ENCODE data around the gene TPM2. TPM values are rescaled to one million over a fixed set of nuclear protein-coding genes. Genes with fewer than 3 reads are reported as not detected.

The TPM2 gene
- total RNA-seq, 1 experiment from 2014 or later = 138 TPM

DNA sequence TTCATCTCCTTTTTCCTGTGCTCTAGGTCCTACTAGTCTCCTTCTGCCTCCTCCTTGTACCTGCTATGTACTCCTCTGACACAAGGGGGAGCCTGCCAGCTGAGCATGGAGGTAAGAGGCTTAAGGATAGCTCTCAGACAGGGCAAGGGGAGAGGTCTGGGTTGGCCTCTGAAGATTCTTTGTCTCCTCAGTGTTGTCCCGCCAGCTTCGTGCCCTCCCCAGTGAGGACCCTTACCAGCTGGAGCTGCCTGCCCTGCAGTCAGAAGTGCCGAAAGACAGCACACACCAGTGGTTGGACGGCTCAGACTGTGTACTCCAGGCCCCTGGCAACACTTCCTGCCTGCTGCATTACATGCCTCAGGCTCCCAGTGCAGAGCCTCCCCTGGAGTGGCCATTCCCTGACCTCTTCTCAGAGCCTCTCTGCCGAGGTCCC lies 46.5 kb upstream of the TPM2 start:
- Mint-ChIP-seq H3K27ac (ENCODE audit: unreplicated experiment) (no peak overlapping the region), H3K36me3 (ENCODE audit: insufficient read depth, unreplicated experiment) (peaks cover 54% of the 10 kb centered on the region), H3K27me3 (ENCODE audit: unreplicated experiment) (no peaks in the 10 kb centered on the region), H3K4me3 (ENCODE audit: low read depth, unreplicated experiment) (no peak overlapping the region), H3K4me1 (ENCODE audit: low read depth, unreplicated experiment) (no peaks in the 10 kb centered on the region), H3K9me3 (ENCODE audit: low read depth, unreplicated experiment) (no peaks in the 10 kb centered on the region)
- no TSS peak for BruUV-seq (replicated peaks)
- TF ChIP-seq, protein P1, sequence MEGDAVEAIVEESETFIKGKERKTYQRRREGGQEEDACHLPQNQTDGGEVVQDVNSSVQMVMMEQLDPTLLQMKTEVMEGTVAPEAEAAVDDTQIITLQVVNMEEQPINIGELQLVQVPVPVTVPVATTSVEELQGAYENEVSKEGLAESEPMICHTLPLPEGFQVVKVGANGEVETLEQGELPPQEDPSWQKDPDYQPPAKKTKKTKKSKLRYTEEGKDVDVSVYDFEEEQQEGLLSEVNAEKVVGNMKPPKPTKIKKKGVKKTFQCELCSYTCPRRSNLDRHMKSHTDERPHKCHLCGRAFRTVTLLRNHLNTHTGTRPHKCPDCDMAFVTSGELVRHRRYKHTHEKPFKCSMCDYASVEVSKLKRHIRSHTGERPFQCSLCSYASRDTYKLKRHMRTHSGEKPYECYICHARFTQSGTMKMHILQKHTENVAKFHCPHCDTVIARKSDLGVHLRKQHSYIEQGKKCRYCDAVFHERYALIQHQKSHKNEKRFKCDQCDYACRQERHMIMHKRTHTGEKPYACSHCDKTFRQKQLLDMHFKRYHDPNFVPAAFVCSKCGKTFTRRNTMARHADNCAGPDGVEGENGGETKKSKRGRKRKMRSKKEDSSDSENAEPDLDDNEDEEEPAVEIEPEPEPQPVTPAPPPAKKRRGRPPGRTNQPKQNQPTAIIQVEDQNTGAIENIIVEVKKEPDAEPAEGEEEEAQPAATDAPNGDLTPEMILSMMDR (IDR thresholded peaks at IDR 0.05; ENCODE audit: unreplicated experiment) = peak; percentile 56
- peak; percentile 72 for DNase-seq
- CTCF ChIA-PET = interaction anchor here (0.6 to 1.5 kb wide), 6 partner anchors 10 to 146 kb away, joined by 3 to 9 read pairs (median 4); partner anchors contain the start of gene SPAG8
- intact Hi-C loops (cut with micrococcal nuclease; ENCODE audit: unreplicated experiment) = loop anchor here (1.0 to 10.0 kb wide), 3 partner anchors 51 to 79 kb away; partner anchors contain the start of genes ARHGEF39, HINT2 and SPAG8

DNA sequence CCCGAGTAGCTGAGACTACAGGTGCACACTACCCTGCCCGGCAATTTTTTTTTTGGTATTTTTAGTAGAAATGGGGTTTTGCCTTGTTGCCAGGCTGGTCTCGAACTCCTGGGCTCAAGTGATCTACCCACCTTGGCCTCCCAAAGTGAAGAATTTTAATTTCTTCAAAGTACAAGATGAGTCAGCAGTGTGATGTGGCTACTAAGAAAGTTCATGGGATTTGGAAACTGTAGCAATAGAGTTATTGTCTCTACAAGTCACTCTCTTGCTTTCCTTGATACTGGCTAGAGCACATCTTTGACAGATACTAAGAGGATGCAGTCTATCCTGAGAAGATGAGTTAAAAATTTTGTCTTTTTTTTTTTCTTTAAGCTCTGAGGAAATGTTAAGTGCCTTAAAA lies 44.4 kb upstream of the TPM2 start:
- CTCF ChIA-PET = interaction anchor here (0.6 kb wide), 1 partner anchor 580 kb away, joined by 3 read pairs; no protein-coding TSS in a partner anchor
- Mint-ChIP-seq H3K36me3 (ENCODE audit: insufficient read depth, unreplicated experiment) (peaks cover 49% of the 10 kb centered on the region), H3K27ac (ENCODE audit: unreplicated experiment) (no peak overlapping the region), H3K4me1 (ENCODE audit: low read depth, unreplicated experiment) (no peaks in the 10 kb centered on the region), H3K9me3 (ENCODE audit: low read depth, unreplicated experiment) (no peaks in the 10 kb centered on the region), H3K27me3 (ENCODE audit: unreplicated experiment) (no peaks in the 10 kb centered on the region), H3K4me3 (ENCODE audit: low read depth, unreplicated experiment) (no peak overlapping the region)
- intact Hi-C loops (cut with micrococcal nuclease; ENCODE audit: unreplicated experiment) = loop anchor here (10.0 kb wide), 2 partner anchors 69 to 81 kb away; partner anchors contain the start of genes ARHGEF39, HINT2 and SPAG8
- DNase-seq = no peak
- TF ChIP-seq, protein P1 (IDR thresholded peaks at IDR 0.05; ENCODE audit: unreplicated experiment) = no peak
- no TSS peak for BruUV-seq (replicated peaks)

DNA sequence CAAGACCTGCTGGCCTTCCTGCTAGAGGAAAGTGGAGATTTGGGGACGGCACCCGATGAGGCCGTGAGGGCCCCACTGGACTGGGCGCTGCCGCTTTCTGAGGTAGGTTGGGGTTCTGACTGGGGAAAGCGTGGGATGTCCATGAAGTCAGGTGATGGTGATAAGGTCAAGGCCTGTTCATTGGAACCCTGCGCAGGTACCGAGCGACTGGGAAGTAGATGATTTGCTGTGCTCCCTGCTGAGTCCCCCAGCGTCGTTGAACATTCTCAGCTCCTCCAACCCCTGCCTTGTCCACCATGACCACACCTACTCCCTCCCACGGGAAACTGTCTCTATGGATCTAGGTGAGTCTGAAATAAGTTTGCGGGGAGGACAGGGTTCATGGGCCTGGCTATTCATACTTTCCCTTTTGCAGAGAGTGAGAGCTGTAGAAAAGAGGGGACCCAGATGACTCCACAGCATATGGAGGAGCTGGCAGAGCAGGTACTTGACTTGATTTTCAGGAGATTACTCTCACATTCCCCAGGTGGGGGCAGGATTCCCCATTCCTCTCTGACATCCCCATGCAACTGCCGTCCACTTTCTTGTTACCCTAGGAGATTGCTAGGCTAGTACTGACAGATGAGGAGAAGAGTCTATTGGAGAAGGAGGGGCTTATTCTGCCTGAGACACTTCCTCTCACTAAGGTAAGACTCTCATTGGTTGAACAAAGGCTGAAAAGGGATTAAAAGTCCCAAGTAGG lies 43.2 kb upstream of the TPM2 start:
- Mint-ChIP-seq H3K27me3 (ENCODE audit: unreplicated experiment) (no peaks in the 10 kb centered on the region), H3K9me3 (ENCODE audit: low read depth, unreplicated experiment) (no peaks in the 10 kb centered on the region), H3K4me1 (ENCODE audit: low read depth, unreplicated experiment) (no peaks in the 10 kb centered on the region), H3K36me3 (ENCODE audit: insufficient read depth, unreplicated experiment) (peaks cover 40% of the 10 kb centered on the region), H3K27ac (ENCODE audit: unreplicated experiment) (no peak overlapping the region), H3K4me3 (ENCODE audit: low read depth, unreplicated experiment) (no peak overlapping the region)
- intact Hi-C loops (cut with micrococcal nuclease; ENCODE audit: unreplicated experiment) = loop anchor here (10.0 kb wide), 2 partner anchors 68 to 82 kb away; partner anchors contain the start of genes ARHGEF39, HINT2 and SPAG8
- peak; percentile 54 for DNase-seq
- TSS peak; percentile 77 for BruUV-seq (replicated peaks)
- TF ChIP-seq, protein P1 (IDR thresholded peaks at IDR 0.05; ENCODE audit: unreplicated experiment) = no peak
- CTCF ChIA-PET = interaction anchor here (0.6 to 1.9 kb wide), 8 partner anchors 16 to 1087 kb away, joined by 3 to 9 read pairs (median 4); partner anchors contain the start of genes ARHGEF39, CCDC107, GALT and GBA2

DNA sequence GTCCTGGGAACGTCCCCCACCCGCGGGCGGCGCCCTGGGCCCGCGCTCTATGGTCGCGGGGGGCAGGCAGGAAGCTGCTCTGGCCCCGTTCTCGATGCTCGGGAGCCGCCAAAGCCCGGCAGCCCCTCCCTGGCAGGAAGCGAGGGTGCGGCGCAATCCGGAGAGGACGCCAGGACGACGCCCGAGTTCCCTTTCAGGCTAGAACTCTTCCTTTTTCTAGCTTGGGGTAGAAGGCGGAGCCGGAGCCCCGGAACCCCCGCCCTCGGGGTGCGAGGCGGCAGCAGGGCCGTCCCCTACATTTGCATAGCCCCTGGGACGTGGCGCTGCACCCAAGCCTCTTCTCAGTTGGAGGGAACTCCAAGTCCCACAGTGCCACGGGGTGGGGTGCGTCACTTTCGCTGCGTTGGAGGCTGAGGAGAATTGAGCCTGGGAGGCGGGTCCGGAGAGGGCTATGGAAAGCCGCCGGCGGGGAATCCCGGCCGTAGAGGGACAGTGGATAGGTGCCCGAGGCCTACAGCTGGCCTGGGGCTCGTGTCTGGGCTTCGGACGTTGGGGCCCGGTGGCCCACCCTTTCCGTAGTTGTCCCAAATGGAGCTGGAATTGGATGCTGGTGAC lies 42.6 kb upstream of the TPM2 start, which contains the start of the genes CREB3 and TLN1:
TSS of gene CREB3 (plus strand) at position 482 of the 615 bp plus-strand sequence. CDS start at position 589, 107 bp downstream.
TSS of gene TLN1 (minus strand) at position 11 of the 615 bp plus-strand sequence. CDS start 6,501 bp downstream, outside the sequence.
- no peaks in the 10 kb centered on the region for H3K4me1 Mint-ChIP-seq (ENCODE audit: low read depth, unreplicated experiment)
- H3K4me3 Mint-ChIP-seq (ENCODE audit: low read depth, unreplicated experiment) = no peak within 1 kb of the TSS
- no peaks in the 10 kb centered on the region for H3K9me3 Mint-ChIP-seq (ENCODE audit: low read depth, unreplicated experiment)
- peaks cover 40% of the 10 kb centered on the region for H3K36me3 Mint-ChIP-seq (ENCODE audit: insufficient read depth, unreplicated experiment)
- peak; percentile 94 for DNase-seq
- TF ChIP-seq, protein P1 (IDR thresholded peaks at IDR 0.05; ENCODE audit: unreplicated experiment) = no peak
- intact Hi-C loops (cut with micrococcal nuclease; ENCODE audit: unreplicated experiment) = loop anchor here (10.0 kb wide), 2 partner anchors 67 to 83 kb away; partner anchors contain the start of genes ARHGEF39, HINT2 and SPAG8
- BruUV-seq (replicated peaks) = no TSS peak
- H3K27ac Mint-ChIP-seq (ENCODE audit: unreplicated experiment) = no peak within 1 kb of the TSS
- CTCF ChIA-PET = interaction anchor here (0.6 to 1.9 kb wide), 11 partner anchors 15 to 171 kb away, joined by 3 to 9 read pairs (median 4); partner anchors contain the start of genes ARHGEF39, CCDC107, GBA2 and RGP1
- H3K27me3 Mint-ChIP-seq (ENCODE audit: unreplicated experiment) = no peaks in the 10 kb centered on the region
